ENCODE data around the gene MPL.

Gene MPL

GRCh38 chr1:43337588-43337987, at the start of gene MPL:
Gene MPL (plus strand): TSS chr1:43337818. CDS start chr1:43337849, 31 bp downstream.
- no peak for DNase-seq (ENCODE audit: low spot score)

- no peak for DNase-seq (ENCODE audit: low spot score)
Measured at GRCh38 chr1:43288058-43288784, 49.4 kb upstream of the MPL start.

- no peak for DNase-seq (ENCODE audit: low spot score)
Measured at GRCh38 chr1:43288785-43289706, 48.6 kb upstream of the MPL start.

GRCh38 chr1:43292216-43292615, 45.4 kb upstream of the MPL start:
- DNase-seq (ENCODE audit: low spot score): no peak

- no peak for DNase-seq (ENCODE audit: low spot score)
Measured at GRCh38 chr1:43292679-43293078, 44.9 kb upstream of the MPL start.

GRCh38 chr1:43293176-43293575, 44.4 kb upstream of the MPL start:
- DNase-seq (ENCODE audit: low spot score): no peak

GRCh38 chr1:43293896-43294760, 43.5 kb upstream of the MPL start:
- no peak for DNase-seq (ENCODE audit: low spot score)

GRCh38 chr1:43294761-43295160, 42.9 kb upstream of the MPL start:
- DNase-seq (ENCODE audit: low spot score): no peak

GRCh38 chr1:43296207-43296606, 41.4 kb upstream of the MPL start:
- no peak for DNase-seq (ENCODE audit: low spot score)

- DNase-seq (ENCODE audit: low spot score): no peak
Measured at GRCh38 chr1:43298055-43298454, 39.6 kb upstream of the MPL start.

GRCh38 chr1:43299101-43299500, 38.5 kb upstream of the MPL start:
- DNase-seq (ENCODE audit: low spot score): no peak

- no peak for DNase-seq (ENCODE audit: low spot score)
Measured at GRCh38 chr1:43300378-43301094, 37.1 kb upstream of the MPL start, which contains the start of gene TIE1. Gene TIE1 (plus strand): TSS chr1:43300982. CDS start chr1:43301072, 90 bp downstream.

GRCh38 chr1:43302201-43302600, 35.4 kb upstream of the MPL start:
- DNase-seq (ENCODE audit: low spot score): no peak

- DNase-seq (ENCODE audit: low spot score): no peak
Measured at GRCh38 chr1:43302721-43303470, 34.7 kb upstream of the MPL start.

GRCh38 chr1:43303471-43304313, 33.9 kb upstream of the MPL start:
- DNase-seq (ENCODE audit: low spot score): no peak

- DNase-seq (ENCODE audit: low spot score): no peak
Measured at GRCh38 chr1:43304314-43304681, 33.3 kb upstream of the MPL start.

- no peak for DNase-seq (ENCODE audit: low spot score)
Measured at GRCh38 chr1:43304771-43305300, 32.8 kb upstream of the MPL start.

- DNase-seq (ENCODE audit: low spot score): no peak
Measured at GRCh38 chr1:43305461-43305860, 32.2 kb upstream of the MPL start.

GRCh38 chr1:43305926-43306687, 31.5 kb upstream of the MPL start:
- DNase-seq (ENCODE audit: low spot score): no peak
